C4-2B (cell line): ENCODE data around the gene RPL36A.
A peak's percentile ranks its signal among the peaks of the same experiment; 100 is the strongest.

Experiments used
- H3K27ac ChIP-seq: fragments of 450-650 bp; 2 replicates; pipeline ENCODE4 v1.5.1; 2017
- CTCF ChIP-seq: fragments of 450-650 bp; conservative IDR thresholded peaks from 2 replicates; pipeline ENCODE4 v1.5.1; 2017; ENCODE audit warnings: mild to moderate bottlenecking
- ZFX ChIP-seq: fragments of 450-650 bp; IDR thresholded peaks from 2 replicates; pipeline ENCODE4 v1.6.1; 2017

Gene RPL36A

GRCh38 chrX:101393530-101394305 is 2.9 kb downstream of the RPL36A start:
- no peak overlapping the region for H3K27ac ChIP-seq
- no peak for TF ChIP-seq ZFX
- no peak for TF ChIP-seq CTCF

GRCh38 chrX:101394372-101394771 is 3.6 kb downstream of the RPL36A start:
- H3K27ac ChIP-seq, result no peak overlapping the region
- no peak for TF ChIP-seq ZFX

GRCh38 chrX:101395789-101396188 is 5.0 kb downstream of the RPL36A start:
- no peak for TF ChIP-seq ZFX
- TF ChIP-seq CTCF, result no peak
- no peak overlapping the region for H3K27ac ChIP-seq

GRCh38 chrX:101397779-101398178 is 7.0 kb downstream of the RPL36A start:
- H3K27ac ChIP-seq, result no peak overlapping the region
- TF ChIP-seq ZFX (no peak), CTCF (no peak)

- no peak overlapping the region for H3K27ac ChIP-seq
- TF ChIP-seq CTCF (no peak), ZFX (no peak)
These were observed 7.9 kb downstream of the RPL36A start for GRCh38 chrX:101398694-101399093.

GRCh38 chrX:101399825-101400224 is 9.0 kb downstream of the RPL36A start:
- TF ChIP-seq ZFX, result no peak
- TF ChIP-seq CTCF, result no peak
- no peak overlapping the region for H3K27ac ChIP-seq

- H3K27ac ChIP-seq, result peak overlapping the region; percentile 86
These were observed 16.4 kb downstream of the RPL36A start for GRCh38 chrX:101407167-101407747.

More at GRCh38 chrX:101407167-101407747, 16.4 kb downstream of the RPL36A start:
- no peak for TF ChIP-seq ZFX
- no peak for TF ChIP-seq CTCF
